HCT116 (cell line): Measurements from ENCODE around the gene KLHL5. TPM values are rescaled to one million over a fixed set of nuclear protein-coding genes. Genes with fewer than 3 reads are reported as not detected.

Experiments
- ATAC-seq: fragments of 200-7000 bp; cut with Tn5 transposase; 2 replicates; pipeline ENCODE4 v1.9.1; 2020; ENCODE audit warnings: mild to moderate bottlenecking, moderate library complexity
- BruUV-seq: library from RNA; stranded (reverse); fragments of 400-500 nt; replicated peaks from 2 replicates; lab custom pipeline; 2021; lab: Mats Ljungman, UMichigan
- CTCF ChIA-PET: fragments of 300-600 bp; sonication (Branson Sonifier 250); formaldehyde crosslinking; loops from one replicate; lab custom pipeline; 2021; ENCODE audit warnings: antibody characterized with exemption; lab: Charles Lee
- POLR2A ChIA-PET: fragments of 300-600, 350-600 bp; sonication (Branson Sonifier 250); formaldehyde crosslinking; loops from one replicate; lab custom pipeline; 2021; ENCODE audit warnings: antibody characterized with exemption; lab: Charles Lee
- RAD21 ChIA-PET, 2 experiments: fragments of 300-600 bp; sonication (Branson Sonifier 250); formaldehyde crosslinking; loops; one replicate each; lab custom pipeline; 2023; ENCODE audit warnings: low total read pairs in 2 of 2; ENCODE audit not compliant: uncharacterized antibody in 2 of 2, unreplicated experiment in 2 of 2, low non-redundant PET in 1 of 2; lab: Charles Lee
- DNase-seq: peaks from one replicate; pipeline ENCODE4 v3.0.0-alpha.2; 2010; ENCODE audit warnings: low read depth, low spot score
- H2AFZ ChIP-seq: fragments of 200-600 bp; shearing (Covaris generic), sonication (generic); 2 replicates; pipeline ENCODE4 v1.6.1; 2017; ENCODE audit warnings: low read depth, mixed run types, mixed read lengths, antibody characterized with exemption, low read length; ENCODE audit not compliant: poor library complexity, severe bottlenecking
- H3K27ac ChIP-seq: 2 replicates; pipeline ENCODE4 v1.5.1; 2012; ENCODE audit warnings: low read depth, low read length
- H3K27me3 ChIP-seq: fragments of 200-600 bp; sonication (generic); 2 replicates; pipeline ENCODE4 v1.6.1; 2016; ENCODE audit warnings: mixed run types, low read length, mixed read lengths; ENCODE audit not compliant: insufficient read depth
- H3K36me3 ChIP-seq, 2 experiments: fragments of 200-500 bp in 1 of 2; fragments of 200-600 bp in 1 of 2; sonication (Bioruptor generic) in 1 of 2; sonication (generic) in 1 of 2; 2 replicates each; pipeline versions ENCODE4 v1.5.1 to v1.6.1; 2014 to 2016; ENCODE audit warnings: low read length in 2 of 2, inconsistent platforms in 1 of 2, mixed read lengths in 1 of 2, mixed run types in 1 of 2; ENCODE audit not compliant: insufficient read depth in 2 of 2, control insufficient read depth in 1 of 2
- H3K4me1 ChIP-seq, 2 experiments: fragments of 200-600 bp in 1 of 2; sonication (generic) in 1 of 2; 2 replicates each; pipeline versions ENCODE4 v1.5.1 to v1.6.1; 2012 to 2017; ENCODE audit warnings: low read length in 2 of 2, inconsistent platforms in 1 of 2, mild to moderate bottlenecking in 1 of 2, mixed read lengths in 1 of 2, mixed run types in 1 of 2, moderate library complexity in 1 of 2; ENCODE audit not compliant: insufficient read depth in 2 of 2, control insufficient read depth in 1 of 2
- H3K4me2 ChIP-seq: fragments of 200-600 bp; sonication (generic); 2 replicates; pipeline ENCODE4 v1.6.1; 2017; ENCODE audit warnings: mixed run types, low read length, mixed read lengths
- H3K4me3 ChIP-seq, 2 experiments: fragments of 200-600 bp in 1 of 2; sonication (generic) in 1 of 2; replicated peaks in 1 of 2; 2 replicates each; pipeline ENCODE4 v1.5.1; 2011 to 2016; ENCODE audit warnings: low read length in 2 of 2, control low read depth in 1 of 2, low read depth in 1 of 2, mild to moderate bottlenecking in 1 of 2, mixed read lengths in 1 of 2, mixed run types in 1 of 2
- H3K79me2 ChIP-seq: fragments of 200-600 bp; sonication (generic); 2 replicates; pipeline ENCODE4 v1.6.1; 2017; ENCODE audit warnings: mild to moderate bottlenecking, mixed run types, low read length, moderate library complexity, mixed read lengths; ENCODE audit not compliant: insufficient read depth
- H3K9ac ChIP-seq: fragments of 200-600 bp; sonication (generic); 2 replicates; pipeline ENCODE4 v1.6.1; 2016; ENCODE audit warnings: low read length, mixed read lengths
- H3K9me2 ChIP-seq: fragments of 200-600 bp; sonication (generic), shearing (Covaris generic); 2 replicates; pipeline ENCODE4 v1.6.1; 2017; ENCODE audit warnings: mixed run types, mild to moderate bottlenecking, moderate library complexity; ENCODE audit not compliant: insufficient read depth
- H3K9me3 ChIP-seq, 2 experiments: fragments of 200-500 bp in 1 of 2; fragments of 200-600 bp in 1 of 2; sonication (Bioruptor generic) in 1 of 2; sonication (generic) in 1 of 2; 2 replicates each; pipeline ENCODE4 v1.6.1; 2014 to 2017; ENCODE audit warnings: low read length in 2 of 2, mixed read lengths in 2 of 2, inconsistent platforms in 1 of 2, low read depth in 1 of 2, mild to moderate bottlenecking in 1 of 2, mixed run types in 1 of 2, moderate library complexity in 1 of 2; ENCODE audit not compliant: control insufficient read depth in 1 of 2, insufficient read depth in 1 of 2
- H4K20me1 ChIP-seq: fragments of 200-600 bp; sonication (generic), shearing (Covaris generic); 2 replicates; pipeline ENCODE4 v1.6.1; 2017; ENCODE audit warnings: mixed run types, mild to moderate bottlenecking, moderate library complexity; ENCODE audit not compliant: insufficient read depth
- ATF3 ChIP-seq: IDR thresholded peaks from 2 replicates; pipeline ENCODE4 v1.6.1; 2012
- CTCF ChIP-seq, 3 experiments: fragments of 200-600 bp in 1 of 3; sonication (generic) in 1 of 3; IDR thresholded peaks in 2 of 3; conservative IDR thresholded peaks in 1 of 3; 2 replicates each; pipeline ENCODE4 v1.5.1; 2012 to 2017; ENCODE audit warnings: low read depth in 2 of 3, low read length in 2 of 3, antibody characterized with exemption in 1 of 3, borderline replicate concordance in 1 of 3, control low read depth in 1 of 3, mild to moderate bottlenecking in 1 of 3, mixed read lengths in 1 of 3, mixed run types in 1 of 3, moderate library complexity in 1 of 3; ENCODE audit not compliant: insufficient read depth in 1 of 3
- JUND ChIP-seq: IDR thresholded peaks from 2 replicates; pipeline ENCODE4 v1.6.1; 2012
- POLR2A ChIP-seq: IDR thresholded peaks from 2 replicates; pipeline ENCODE4 v1.7.0; 2011; ENCODE audit warnings: borderline replicate concordance; ENCODE audit not compliant: insufficient read depth, insufficient read length; ENCODE audit errors: extremely low read depth
- POLR2AphosphoS5 ChIP-seq: IDR thresholded peaks from 2 replicates; pipeline ENCODE4 v1.6.1; 2011; ENCODE audit warnings: mild to moderate bottlenecking, low read depth, low read length, moderate library complexity
- RAD21 ChIP-seq: IDR thresholded peaks from 2 replicates; pipeline ENCODE4 v1.6.1; 2012; ENCODE audit warnings: low read depth, mild to moderate bottlenecking
- REST ChIP-seq: IDR thresholded peaks from 2 replicates; pipeline ENCODE4 v1.6.1; 2012; ENCODE audit warnings: low read depth
- SIN3A ChIP-seq: IDR thresholded peaks from 2 replicates; pipeline ENCODE4 v1.6.1; 2012; ENCODE audit warnings: low read depth
- SP1 ChIP-seq: IDR thresholded peaks from 2 replicates; pipeline ENCODE4 v1.6.1; 2012; ENCODE audit warnings: low read depth
- SRF ChIP-seq: IDR thresholded peaks from 2 replicates; pipeline ENCODE4 v1.6.1; 2012; ENCODE audit warnings: low read depth
- TCF7L2 ChIP-seq: IDR thresholded peaks from 2 replicates; pipeline ENCODE4 v1.7.0; 2011; ENCODE audit warnings: borderline replicate concordance, inconsistent platforms; ENCODE audit not compliant: insufficient read depth, insufficient read length; ENCODE audit errors: extremely low read depth
- ZNF274 ChIP-seq: fragments of 200-500 bp; sonication (Bioruptor generic); IDR thresholded peaks from 2 replicates; pipeline ENCODE4 v1.6.1; 2014; ENCODE audit warnings: mild to moderate bottlenecking, low read depth, low read length, inconsistent platforms
- intact Hi-C: fragments of 100-400 bp; cut with micrococcal nuclease; formaldehyde crosslinking; loops from 2 replicates; pipeline ENCODE4 v1.10.0; 2022
- total RNA-seq: library from RNA; stranded (reverse); gene quantifications from one replicate; pipeline ENCODE4 v1.2.1, GENCODE V29; 2021; ENCODE audit not compliant: unreplicated experiment

Gene KLHL5
- total RNA-seq, 1 experiment from 2014 or later = 20.8 TPM

- Histone ChIP-seq H3K9ac (no peak overlapping the region), H3K27ac (no peak overlapping the region), H3K9me3 (no peaks in the 10 kb centered on the region), H3K4me1 (no peaks in the 10 kb centered on the region), H3K27me3 (no peaks in the 10 kb centered on the region), H4K20me1 (no peaks in the 10 kb centered on the region)
- no TSS peak for BruUV-seq
- RAD21 ChIA-PET = no interaction called here
- TF ChIP-seq TCF7L2 (no peak), SIN3A (no peak), ZNF274 (no peak), SRF (no peak), POLR2AphosphoS5 (no peak), ATF3 (no peak)
- TF ChIP-seq, all 23 proteins: peak for 0
- Histone ChIP-seq H3K36me3 (no peaks in the 10 kb centered on the region), H2AFZ (no peak overlapping the region), H3K4me3 (no peak overlapping the region), H3K79me2 (no peaks in the 10 kb centered on the region), H3K4me2 (no peak overlapping the region), H3K9me2 (no peaks in the 10 kb centered on the region)
- ATAC-seq = no peak
- intact Hi-C loops = no loop called here
- no peak for DNase-seq
- POLR2A ChIA-PET = no interaction called here
- CTCF ChIA-PET = no interaction called here
Measured at GRCh38 chr4:39118034-39118658, 56.1 kb downstream of the KLHL5 start.

GRCh38 chr4:39120418-39120817, 58.4 kb downstream of the KLHL5 start:
- H3K4me2 ChIP-seq = no peak overlapping the region
- H3K36me3 ChIP-seq = no peaks in the 10 kb centered on the region
- BruUV-seq = no TSS peak
- intact Hi-C loops = no loop called here
- no peaks in the 10 kb centered on the region for H3K4me1 ChIP-seq
- H3K79me2 ChIP-seq = no peaks in the 10 kb centered on the region
- ChIA-PET CTCF (interaction anchor here (1.4 kb wide), 1 partner anchor 14 kb away, joined by 3 read pairs; no protein-coding TSS in a partner anchor), RAD21 (no interaction called here), POLR2A (no interaction called here)
- no peaks in the 10 kb centered on the region for H3K27me3 ChIP-seq
- H3K4me3 ChIP-seq = no peak overlapping the region
- H3K9me3 ChIP-seq = no peaks in the 10 kb centered on the region
- ATAC-seq = no peak
- no peak overlapping the region for H3K27ac ChIP-seq
- H2AFZ ChIP-seq = no peak overlapping the region
- no peaks in the 10 kb centered on the region for H3K9me2 ChIP-seq
- H3K9ac ChIP-seq = no peak overlapping the region
- TF ChIP-seq POLR2AphosphoS5 = no peak
- no peak for TF ChIP-seq POLR2A
- TF ChIP-seq REST = no peak
- no peak for TF ChIP-seq JUND
- no peak for TF ChIP-seq CTCF (IDR thresholded peaks at IDR 0.05 in 2 of 3, conservative IDR thresholded peaks at IDR 0.05 in 1 of 3; ENCODE audit: borderline replicate concordance in 1 of 3, insufficient read depth in 1 of 3, low read depth in 2 of 3, low read length in 2 of 3)
- no peak for TF ChIP-seq SP1
- TF ChIP-seq RAD21 = no peak
- DNase-seq = no peak
- H4K20me1 ChIP-seq = no peaks in the 10 kb centered on the region
